Measurements from ENCODE around the gene MMP15.

DNA sequence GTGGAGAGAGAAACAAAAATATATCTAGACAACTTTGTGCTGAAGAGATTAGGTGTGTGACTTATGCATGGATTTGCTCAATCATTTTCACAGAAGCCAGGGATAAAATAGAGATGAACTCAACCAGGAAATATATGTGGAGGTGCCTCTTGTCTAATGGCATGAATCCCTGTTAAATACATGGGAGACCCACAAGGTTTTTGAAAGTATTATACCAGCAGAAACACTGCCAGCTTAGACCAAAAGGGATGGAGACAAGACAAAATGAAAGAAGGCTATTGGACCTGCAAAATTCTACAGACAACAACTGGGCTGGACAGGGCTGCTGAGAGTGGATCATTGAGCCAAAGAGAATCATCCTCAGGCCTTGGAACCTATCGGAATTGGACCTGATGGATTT, 51.0 kb downstream of the MMP15 start:
- TF ChIP-seq, protein P1, sequence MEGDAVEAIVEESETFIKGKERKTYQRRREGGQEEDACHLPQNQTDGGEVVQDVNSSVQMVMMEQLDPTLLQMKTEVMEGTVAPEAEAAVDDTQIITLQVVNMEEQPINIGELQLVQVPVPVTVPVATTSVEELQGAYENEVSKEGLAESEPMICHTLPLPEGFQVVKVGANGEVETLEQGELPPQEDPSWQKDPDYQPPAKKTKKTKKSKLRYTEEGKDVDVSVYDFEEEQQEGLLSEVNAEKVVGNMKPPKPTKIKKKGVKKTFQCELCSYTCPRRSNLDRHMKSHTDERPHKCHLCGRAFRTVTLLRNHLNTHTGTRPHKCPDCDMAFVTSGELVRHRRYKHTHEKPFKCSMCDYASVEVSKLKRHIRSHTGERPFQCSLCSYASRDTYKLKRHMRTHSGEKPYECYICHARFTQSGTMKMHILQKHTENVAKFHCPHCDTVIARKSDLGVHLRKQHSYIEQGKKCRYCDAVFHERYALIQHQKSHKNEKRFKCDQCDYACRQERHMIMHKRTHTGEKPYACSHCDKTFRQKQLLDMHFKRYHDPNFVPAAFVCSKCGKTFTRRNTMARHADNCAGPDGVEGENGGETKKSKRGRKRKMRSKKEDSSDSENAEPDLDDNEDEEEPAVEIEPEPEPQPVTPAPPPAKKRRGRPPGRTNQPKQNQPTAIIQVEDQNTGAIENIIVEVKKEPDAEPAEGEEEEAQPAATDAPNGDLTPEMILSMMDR (IDR thresholded peaks at IDR 0.05; ENCODE audit: low read depth, low read length, missing input control), result no peak
- TF ChIP-seq YY1 (IDR thresholded peaks at IDR 0.05), result no peak
- TF ChIP-seq, protein P2, sequence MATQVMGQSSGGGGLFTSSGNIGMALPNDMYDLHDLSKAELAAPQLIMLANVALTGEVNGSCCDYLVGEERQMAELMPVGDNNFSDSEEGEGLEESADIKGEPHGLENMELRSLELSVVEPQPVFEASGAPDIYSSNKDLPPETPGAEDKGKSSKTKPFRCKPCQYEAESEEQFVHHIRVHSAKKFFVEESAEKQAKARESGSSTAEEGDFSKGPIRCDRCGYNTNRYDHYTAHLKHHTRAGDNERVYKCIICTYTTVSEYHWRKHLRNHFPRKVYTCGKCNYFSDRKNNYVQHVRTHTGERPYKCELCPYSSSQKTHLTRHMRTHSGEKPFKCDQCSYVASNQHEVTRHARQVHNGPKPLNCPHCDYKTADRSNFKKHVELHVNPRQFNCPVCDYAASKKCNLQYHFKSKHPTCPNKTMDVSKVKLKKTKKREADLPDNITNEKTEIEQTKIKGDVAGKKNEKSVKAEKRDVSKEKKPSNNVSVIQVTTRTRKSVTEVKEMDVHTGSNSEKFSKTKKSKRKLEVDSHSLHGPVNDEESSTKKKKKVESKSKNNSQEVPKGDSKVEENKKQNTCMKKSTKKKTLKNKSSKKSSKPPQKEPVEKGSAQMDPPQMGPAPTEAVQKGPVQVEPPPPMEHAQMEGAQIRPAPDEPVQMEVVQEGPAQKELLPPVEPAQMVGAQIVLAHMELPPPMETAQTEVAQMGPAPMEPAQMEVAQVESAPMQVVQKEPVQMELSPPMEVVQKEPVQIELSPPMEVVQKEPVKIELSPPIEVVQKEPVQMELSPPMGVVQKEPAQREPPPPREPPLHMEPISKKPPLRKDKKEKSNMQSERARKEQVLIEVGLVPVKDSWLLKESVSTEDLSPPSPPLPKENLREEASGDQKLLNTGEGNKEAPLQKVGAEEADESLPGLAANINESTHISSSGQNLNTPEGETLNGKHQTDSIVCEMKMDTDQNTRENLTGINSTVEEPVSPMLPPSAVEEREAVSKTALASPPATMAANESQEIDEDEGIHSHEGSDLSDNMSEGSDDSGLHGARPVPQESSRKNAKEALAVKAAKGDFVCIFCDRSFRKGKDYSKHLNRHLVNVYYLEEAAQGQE (IDR thresholded peaks at IDR 0.05), result no peak

Data from liver (tissue), 2 donors.